ENCODE results near the gene SNRNP40. TPM values are rescaled to one million over a fixed set of nuclear protein-coding genes. Genes with fewer than 3 reads are reported as not detected.

SNRNP40 gene
- total RNA-seq, 3 donors from 2014 or later (not counting 1 experiment from before 2014, with no cell fraction given): 57.9 to 71.2 (median 60.3) TPM

GRCh38 chr1:31222176-31222575 is 74.4 kb downstream of the SNRNP40 start:
- Histone ChIP-seq H3K36me3 (ENCODE audit: control insufficient read depth, insufficient read depth, low read length) (no peaks in the 10 kb centered on the region), H3K9me3 (ENCODE audit: control insufficient read depth, insufficient read depth, low read length) (no peaks in the 10 kb centered on the region), H3K4me1 (ENCODE audit: control insufficient read depth, insufficient read depth, low read length) (no peaks in the 10 kb centered on the region), H3K27me3 (ENCODE audit: control insufficient read depth, insufficient read depth, low read length) (no peaks in the 10 kb centered on the region), H3K27ac (ENCODE audit: low read length) (no peak overlapping the region), H3K4me3 (ENCODE audit: low read length) (no peak overlapping the region)
- Mint-ChIP-seq H3K36me3 (no peaks in the 10 kb centered on the region), H3K4me1 (no peaks in the 10 kb centered on the region), H3K9me3 (no peaks in the 10 kb centered on the region), H3K27me3 (ENCODE audit: low read depth in 2 of 2) (no peaks in the 10 kb centered on the region), H3K27ac (no peak overlapping the region), H3K4me3 (no peak overlapping the region)
- TF ChIP-seq CTCF (IDR thresholded peaks at IDR 0.05): no peak
- 72% methylated on average over 2 of the region's 3 CpGs for WGBS (ENCODE audit: insufficient coverage)
- intact Hi-C loops (cut with micrococcal nuclease): no loop called here
- no peak for ATAC-seq
- no peak for DNase-seq

GRCh38 chr1:31221072-31221471 is 75.5 kb downstream of the SNRNP40 start:
- Mint-ChIP-seq H3K4me1 (no peaks in the 10 kb centered on the region), H3K9me3 (no peaks in the 10 kb centered on the region), H3K36me3 (no peaks in the 10 kb centered on the region), H3K27me3 (ENCODE audit: low read depth in 2 of 2) (no peaks in the 10 kb centered on the region), H3K4me3 (no peak overlapping the region), H3K27ac (no peak overlapping the region)
- no peak overlapping the region for H3K27ac ChIP-seq (ENCODE audit: low read length)
- no peak for TF ChIP-seq CTCF (IDR thresholded peaks at IDR 0.05)
- H3K4me1 ChIP-seq (ENCODE audit: control insufficient read depth, insufficient read depth, low read length): no peaks in the 10 kb centered on the region
- no peak overlapping the region for H3K4me3 ChIP-seq (ENCODE audit: low read length)
- WGBS (ENCODE audit: insufficient coverage): 91% methylated on average over 6 of the region's 6 CpGs
- ATAC-seq (no peak), DNase-seq (no peak)
- H3K27me3 ChIP-seq (ENCODE audit: control insufficient read depth, insufficient read depth, low read length): no peaks in the 10 kb centered on the region
- no peaks in the 10 kb centered on the region for H3K36me3 ChIP-seq (ENCODE audit: control insufficient read depth, insufficient read depth, low read length)
- H3K9me3 ChIP-seq (ENCODE audit: control insufficient read depth, insufficient read depth, low read length): no peaks in the 10 kb centered on the region
- intact Hi-C loops (cut with micrococcal nuclease): no loop called here

GRCh38 chr1:31219489-31219888 is 77.1 kb downstream of the SNRNP40 start:
- Histone ChIP-seq H3K36me3 (ENCODE audit: control insufficient read depth, insufficient read depth, low read length) (no peaks in the 10 kb centered on the region), H3K27me3 (ENCODE audit: control insufficient read depth, insufficient read depth, low read length) (no peaks in the 10 kb centered on the region), H3K27ac (ENCODE audit: low read length) (no peak overlapping the region), H3K4me1 (ENCODE audit: control insufficient read depth, insufficient read depth, low read length) (no peaks in the 10 kb centered on the region), H3K4me3 (ENCODE audit: low read length) (no peak overlapping the region), H3K9me3 (ENCODE audit: control insufficient read depth, insufficient read depth, low read length) (no peaks in the 10 kb centered on the region)
- 90% methylated on average over 6 of the region's 6 CpGs for WGBS (ENCODE audit: insufficient coverage)
- no peak for ATAC-seq
- Mint-ChIP-seq H3K4me3 (no peak overlapping the region), H3K9me3 (no peaks in the 10 kb centered on the region), H3K27me3 (ENCODE audit: low read depth in 2 of 2) (peaks cover 0 to under 1% of the 10 kb centered on the region in 2 donors), H3K4me1 (no peaks in the 10 kb centered on the region), H3K36me3 (no peaks in the 10 kb centered on the region), H3K27ac (no peak overlapping the region)
- no peak for TF ChIP-seq CTCF (IDR thresholded peaks at IDR 0.05)
- intact Hi-C loops (cut with micrococcal nuclease): no loop called here
- no peak for DNase-seq

GRCh38 chr1:31218705-31219104 is 77.9 kb downstream of the SNRNP40 start:
- Mint-ChIP-seq H3K27ac (no peak overlapping the region), H3K4me1 (no peaks in the 10 kb centered on the region), H3K4me3 (no peak overlapping the region), H3K9me3 (no peaks in the 10 kb centered on the region), H3K27me3 (ENCODE audit: low read depth in 2 of 2) (peaks cover 0 to 2% of the 10 kb centered on the region in 2 donors), H3K36me3 (no peaks in the 10 kb centered on the region)
- no peak overlapping the region for H3K27ac ChIP-seq (ENCODE audit: low read length)
- no peak overlapping the region for H3K4me3 ChIP-seq (ENCODE audit: low read length)
- intact Hi-C loops (cut with micrococcal nuclease): no loop called here
- no peaks in the 10 kb centered on the region for H3K4me1 ChIP-seq (ENCODE audit: control insufficient read depth, insufficient read depth, low read length)
- H3K27me3 ChIP-seq (ENCODE audit: control insufficient read depth, insufficient read depth, low read length): no peaks in the 10 kb centered on the region
- 84% methylated on average over 8 of the region's 8 CpGs for WGBS (ENCODE audit: insufficient coverage)
- no peak for TF ChIP-seq CTCF (IDR thresholded peaks at IDR 0.05)
- H3K36me3 ChIP-seq (ENCODE audit: control insufficient read depth, insufficient read depth, low read length): no peaks in the 10 kb centered on the region
- no peak for ATAC-seq
- H3K9me3 ChIP-seq (ENCODE audit: control insufficient read depth, insufficient read depth, low read length): no peaks in the 10 kb centered on the region
- DNase-seq: no peak
